GM19468 (cell line): Measurements from ENCODE around the gene ADGRB3.
"Not testable (repeated sequence)": the region's sequence is repeated elsewhere in the genome, so short reads cannot be mapped to it uniquely, and the experiment has no call there.

Experiments used
- ATAC-seq: cut with Tn5 transposase; IDR thresholded peaks from one replicate; pipeline ENCODE4 v1.9.1; 2021; ENCODE audit warnings: mild to moderate bottlenecking, moderate library complexity, moderate number of reproducible peaks; ENCODE audit not compliant: unreplicated experiment; ENCODE audit errors: extremely low read depth

ADGRB3 gene

DNA sequence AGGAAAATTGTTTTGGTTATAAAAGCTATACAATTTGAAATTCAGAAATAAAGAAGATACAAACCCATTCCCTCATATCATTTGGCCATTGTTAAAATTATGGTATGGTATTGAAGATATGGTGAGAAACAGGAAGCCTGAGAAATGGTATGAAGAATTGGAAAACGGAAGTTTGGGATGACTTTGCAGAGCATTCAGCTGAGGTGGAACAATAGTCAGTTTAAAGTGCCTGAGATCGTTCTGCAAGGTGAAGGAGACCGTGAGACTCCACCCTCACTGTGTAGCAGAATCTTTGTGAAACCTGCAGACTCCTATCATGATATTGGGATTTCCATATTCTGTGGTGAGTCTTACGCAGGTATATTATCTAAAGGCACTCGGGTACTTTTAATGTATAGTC, 97.3 kb downstream of the ADGRB3 start:
- ATAC-seq: no peak

DNA sequence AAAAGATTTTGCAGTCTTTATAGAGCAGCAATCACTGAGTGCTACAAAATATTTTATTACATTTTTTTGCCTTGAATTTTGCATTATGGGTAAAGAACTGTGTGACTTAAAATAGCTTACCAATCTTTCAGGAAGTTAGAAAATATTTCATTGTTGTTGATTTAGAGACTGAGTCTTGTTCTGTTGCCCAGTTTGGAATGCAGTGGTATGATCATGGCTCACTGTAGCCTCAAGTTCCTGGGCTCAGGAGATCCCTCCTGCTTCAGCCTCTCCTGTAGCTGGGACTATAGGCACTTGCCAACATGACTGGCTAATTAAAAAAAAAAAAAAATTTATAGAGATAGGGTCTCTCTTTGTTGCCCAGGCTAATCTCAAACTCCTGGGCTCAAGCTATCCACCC, 100.8 kb downstream of the ADGRB3 start:
- no peak for ATAC-seq

DNA sequence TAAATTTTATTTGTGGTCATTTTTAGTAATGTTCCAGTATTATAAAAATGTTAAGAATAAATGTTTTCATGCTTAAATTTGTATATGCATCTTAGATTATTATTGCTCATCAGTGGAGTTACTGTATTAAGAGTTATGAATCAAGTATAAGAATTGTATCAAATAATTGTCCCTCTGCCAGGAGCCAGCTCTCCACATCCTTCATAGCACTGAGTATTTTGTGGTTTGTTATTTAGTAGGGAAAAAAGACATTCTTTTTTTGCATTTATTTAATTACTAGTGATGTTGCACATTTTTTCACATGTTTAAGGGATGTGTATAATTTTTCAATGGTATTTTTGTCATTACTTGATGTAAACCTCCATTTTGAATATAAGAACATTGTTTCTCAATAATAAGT, 102.0 kb downstream of the ADGRB3 start:
- ATAC-seq: no peak

DNA sequence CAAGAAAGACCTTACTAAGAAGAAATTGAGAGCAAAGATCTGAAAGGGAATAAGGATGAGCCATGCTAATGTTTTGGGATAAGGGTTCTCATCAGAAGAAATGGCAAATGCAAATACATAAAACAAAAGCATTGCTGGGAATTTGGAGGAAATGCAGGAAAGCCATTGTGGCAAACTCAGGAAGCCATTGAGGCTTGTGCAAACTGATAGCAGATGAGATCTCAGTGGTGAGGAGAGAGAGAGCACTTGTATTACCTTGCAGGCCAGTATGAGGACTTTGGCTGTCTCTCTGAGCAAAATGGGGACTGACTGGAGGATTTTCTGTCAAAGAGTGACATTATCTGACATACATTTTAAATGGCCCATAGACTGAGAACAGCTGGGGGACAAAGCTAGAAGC, 103.0 kb downstream of the ADGRB3 start:
- ATAC-seq: no peak

DNA sequence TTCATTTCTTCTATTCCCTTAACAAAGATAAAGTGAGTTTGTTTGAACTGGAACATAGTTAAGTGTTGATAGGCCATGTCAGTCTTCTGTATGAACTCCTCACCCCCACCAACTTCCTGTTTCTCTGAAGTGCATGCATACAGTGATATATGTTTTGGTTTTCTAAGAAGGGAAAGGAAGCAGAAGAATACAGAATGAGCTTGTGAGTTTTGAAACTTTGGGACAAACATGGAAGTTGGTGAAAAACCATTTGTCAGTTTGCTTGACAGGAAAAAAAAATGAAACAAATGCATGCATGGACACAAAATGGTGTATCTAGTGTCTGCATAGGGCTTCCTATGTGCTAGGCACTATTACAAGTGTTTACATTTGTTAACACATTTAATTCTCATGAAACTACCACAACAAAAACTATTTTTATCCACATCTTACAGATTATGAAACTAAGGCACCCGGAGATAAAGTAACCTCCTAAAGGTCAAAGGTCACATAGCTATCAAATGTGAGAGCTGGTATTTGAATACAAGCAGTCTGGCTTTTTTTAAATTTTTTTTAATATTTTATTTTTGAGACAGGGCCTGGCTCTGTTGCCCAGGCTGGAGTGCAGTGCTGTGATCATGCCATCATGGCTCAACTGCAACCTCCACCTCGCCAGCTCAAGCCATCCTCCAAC, 105.9 kb downstream of the ADGRB3 start:
- ATAC-seq: no peak

DNA sequence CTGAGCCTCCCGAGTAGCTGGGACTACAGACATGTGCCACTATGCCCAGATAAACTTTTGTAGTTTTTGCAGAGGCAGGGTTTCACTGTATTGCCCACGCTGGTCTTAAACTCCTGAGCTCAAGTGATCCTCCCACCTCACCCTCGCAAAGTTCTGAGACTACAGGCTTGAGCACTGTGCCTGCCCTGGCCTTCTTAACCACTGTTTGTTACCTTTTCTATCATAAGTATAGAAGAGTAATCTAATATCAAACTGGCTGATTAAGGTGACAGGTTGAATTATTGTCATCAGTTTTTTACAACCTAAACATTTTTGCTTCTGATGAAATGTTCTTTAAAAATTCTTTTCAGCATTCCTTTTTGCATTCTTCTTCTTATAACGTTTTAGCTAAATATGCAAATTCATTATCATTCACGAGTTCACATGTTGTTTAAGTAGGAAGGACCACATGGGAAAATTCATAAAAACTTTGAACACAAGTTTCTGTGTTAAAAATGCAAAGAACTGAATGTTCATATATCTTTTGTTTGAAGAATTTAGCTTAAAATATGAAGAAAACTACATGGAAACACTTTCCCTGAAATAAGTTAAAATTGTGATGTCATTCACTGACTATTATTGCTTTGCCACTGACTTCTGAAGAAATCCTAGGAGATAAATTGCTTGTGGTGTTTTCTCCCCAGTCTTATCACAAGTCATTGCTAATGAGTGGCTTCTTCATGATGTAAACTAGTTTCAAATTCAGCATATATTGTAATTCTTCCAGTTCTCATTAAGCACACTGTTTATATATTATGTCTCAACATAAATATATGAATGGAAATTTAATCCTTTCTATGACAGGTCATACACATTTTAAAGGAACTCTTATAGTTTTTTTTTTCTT, 106.7 kb downstream of the ADGRB3 start:
- ATAC-seq: no peak

DNA sequence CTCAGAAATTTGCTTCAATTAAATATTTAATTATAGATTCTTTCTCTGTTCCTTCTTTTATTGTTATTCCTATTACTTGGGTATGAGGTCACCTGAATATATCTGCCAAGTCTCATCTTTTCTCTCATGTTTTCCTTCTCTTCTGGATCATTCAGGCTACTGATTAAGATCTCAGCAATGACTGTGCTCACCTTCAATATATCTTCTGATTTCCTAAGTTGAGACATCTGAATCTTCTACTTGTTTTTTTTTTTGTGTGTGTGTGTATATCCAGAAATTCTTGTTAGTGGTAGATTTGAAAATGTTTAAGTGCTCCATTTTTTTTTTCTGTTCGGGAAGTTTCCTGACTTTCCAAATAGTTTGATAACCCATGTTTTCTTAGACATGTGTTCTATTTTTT, 108.0 kb downstream of the ADGRB3 start:
- ATAC-seq: no peak

DNA sequence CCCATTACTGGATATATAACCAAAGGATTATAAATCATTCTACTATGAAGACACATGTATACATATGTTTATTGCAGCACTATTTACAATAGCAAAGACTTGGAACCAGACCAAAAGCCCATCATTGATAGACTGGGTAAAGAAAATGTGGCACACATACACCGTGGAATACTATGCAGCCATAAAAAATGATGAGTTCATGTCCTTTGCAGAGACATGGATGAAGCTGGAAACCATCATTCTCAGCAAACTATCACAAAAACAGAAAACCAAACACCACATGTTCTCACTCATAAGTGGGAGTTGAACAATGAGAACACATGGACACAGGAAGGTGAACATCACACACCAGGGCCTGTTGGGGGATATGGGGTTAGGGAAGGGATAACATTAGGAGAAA, 109.3 kb downstream of the ADGRB3 start:
- not testable (repeated sequence) for ATAC-seq

DNA sequence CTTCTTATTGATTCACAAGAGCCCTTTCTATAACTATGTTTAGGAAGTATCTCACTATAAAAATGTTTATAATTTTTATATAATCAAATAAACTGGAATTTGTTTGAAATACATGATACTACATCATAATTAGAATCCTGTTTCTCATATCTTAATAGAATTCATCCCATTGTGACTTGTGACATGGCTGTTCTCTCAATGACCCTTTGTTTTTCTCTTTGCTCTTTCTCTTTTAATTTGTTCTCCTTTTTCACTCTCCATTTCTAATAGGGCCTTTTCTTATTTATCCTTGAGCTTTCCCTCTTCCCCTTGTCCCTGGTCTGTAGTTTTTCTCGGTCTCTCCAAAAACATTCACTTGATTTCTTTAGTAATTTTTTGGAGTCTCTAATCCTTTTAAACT, 111.3 kb downstream of the ADGRB3 start:
- ATAC-seq: no peak

DNA sequence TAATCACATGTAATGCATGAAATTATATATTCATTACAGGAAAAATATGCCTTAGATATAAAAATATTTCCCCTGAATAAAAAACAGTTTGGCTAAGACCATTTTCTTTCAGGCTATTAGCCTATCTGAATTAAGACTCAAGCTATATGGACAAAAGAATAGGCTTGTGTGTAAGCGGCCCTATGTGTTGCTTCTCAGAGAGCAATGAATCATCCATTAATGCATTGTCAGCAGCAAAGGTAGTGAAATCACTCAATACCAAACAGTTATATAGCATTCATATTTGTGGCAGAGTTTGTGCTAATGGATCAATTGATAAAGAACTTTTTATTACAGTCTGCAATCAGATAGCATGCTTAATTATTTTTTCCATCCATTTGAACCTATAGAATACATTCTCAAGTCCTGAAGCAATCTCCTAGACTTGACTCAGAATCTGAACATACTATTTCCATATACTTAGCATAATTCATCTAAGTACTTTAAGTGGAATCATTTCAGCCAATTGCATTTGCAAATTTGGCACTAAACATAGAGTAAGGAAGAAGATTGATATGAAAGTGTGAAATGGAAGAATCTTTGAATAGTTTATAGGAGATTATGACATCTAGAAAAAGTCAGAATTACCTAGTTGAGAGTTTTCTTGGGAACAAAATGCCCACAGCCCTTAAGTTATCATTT, 112.2 kb downstream of the ADGRB3 start:
- ATAC-seq: no peak

DNA sequence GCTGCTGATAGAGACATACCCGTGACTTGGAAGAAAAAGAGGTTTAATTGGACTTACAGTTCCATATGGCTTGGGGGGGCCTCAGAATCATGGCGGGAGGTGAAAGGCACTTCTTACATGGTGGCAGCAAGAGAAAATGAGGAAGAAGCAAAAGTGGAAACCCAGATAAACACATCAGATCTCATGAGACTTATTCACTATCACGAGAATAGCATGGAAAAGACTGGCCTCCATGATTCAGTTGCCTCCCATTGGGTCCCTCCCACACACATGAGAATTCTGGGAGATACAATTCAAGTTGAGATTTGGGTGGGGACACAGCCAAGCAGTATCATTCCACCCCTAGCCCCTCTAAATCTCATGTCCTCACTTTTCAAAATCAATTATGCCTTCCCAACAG, 112.8 kb downstream of the ADGRB3 start:
- not testable (repeated sequence) for ATAC-seq

DNA sequence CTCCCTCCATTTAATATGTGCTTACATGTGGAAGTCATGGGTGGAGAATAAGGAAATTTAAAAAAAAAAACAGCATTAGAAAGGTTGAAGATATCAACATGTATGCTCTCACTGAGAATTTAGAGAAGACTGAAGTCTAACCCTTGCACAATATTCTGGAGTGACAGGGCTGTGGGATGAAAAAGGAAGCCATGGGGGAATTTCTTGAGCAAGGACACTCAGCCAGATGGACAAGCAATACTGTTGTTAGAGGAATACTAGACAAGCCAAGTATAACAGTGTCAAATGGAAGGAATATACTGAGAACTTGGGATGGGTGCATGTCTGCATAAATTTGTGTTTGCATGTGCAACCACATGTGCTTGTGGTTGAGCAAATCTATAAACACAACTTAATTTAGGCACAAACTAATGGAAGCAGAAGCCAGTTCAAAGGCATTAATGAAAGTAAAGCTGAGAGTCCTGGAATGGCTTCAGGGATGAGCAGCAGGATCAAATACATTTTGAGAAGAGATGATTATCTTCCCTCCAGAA, 119.7 kb downstream of the ADGRB3 start:
- no peak for ATAC-seq

DNA sequence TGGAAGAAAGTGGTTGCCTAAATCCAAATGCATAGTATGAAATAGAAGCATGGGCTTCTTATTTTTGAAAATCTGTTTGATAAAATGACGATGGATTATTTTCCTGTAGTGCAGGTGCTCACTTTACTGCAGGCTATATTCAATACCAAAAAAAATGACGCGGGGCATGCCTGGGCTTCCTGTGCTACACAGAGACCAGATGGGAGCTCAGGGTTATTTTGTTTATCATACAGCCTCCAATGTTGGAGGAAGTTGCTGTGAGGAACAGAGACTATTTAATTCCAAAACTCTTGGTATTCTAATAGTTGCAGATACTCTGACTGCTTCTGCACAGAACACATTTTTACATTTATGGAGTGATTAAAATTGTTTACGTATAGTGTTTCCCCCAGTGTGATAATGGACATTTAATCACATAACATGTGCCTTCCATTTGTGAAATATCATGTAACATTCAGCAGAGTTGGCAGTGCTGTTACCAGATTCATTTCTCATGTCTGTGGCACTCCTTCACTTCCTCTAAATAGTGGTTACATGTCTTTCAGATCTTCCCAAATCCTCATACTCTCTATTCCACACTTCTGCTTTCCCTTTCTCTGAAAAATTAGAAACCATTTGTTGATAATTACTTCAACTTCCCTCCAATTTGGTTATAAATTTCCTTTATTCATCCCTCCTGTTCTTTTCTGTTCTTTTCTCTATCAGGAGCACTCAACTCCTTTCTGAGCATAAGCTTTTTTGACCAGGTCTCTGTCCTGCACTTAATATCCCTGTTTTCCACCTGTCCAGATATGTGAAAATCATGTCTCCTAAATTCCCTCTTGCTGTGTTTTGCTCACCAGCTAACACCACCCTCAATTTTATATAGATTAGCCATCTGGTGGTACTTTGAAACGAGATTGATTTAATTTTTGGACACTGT, 121.6 kb downstream of the ADGRB3 start:
- no peak for ATAC-seq

DNA sequence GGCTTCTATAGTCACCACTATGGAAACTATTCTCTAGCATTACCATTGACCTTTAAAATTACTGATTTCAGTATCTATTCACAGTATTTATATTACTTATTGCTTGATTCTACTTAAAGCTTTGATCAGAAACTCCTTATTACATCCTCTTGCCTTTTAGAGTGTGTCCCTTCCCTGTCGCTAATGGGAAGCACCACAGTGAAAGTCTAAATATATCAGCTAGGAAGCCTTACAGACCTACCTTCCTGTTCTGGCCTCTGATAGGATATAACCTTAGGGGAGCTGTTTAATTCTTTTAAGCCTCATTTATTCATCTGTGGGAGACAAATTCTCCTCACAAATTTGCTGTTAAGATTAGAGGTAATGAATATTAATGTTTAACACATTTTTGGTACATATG, 122.7 kb downstream of the ADGRB3 start:
- no peak for ATAC-seq

DNA sequence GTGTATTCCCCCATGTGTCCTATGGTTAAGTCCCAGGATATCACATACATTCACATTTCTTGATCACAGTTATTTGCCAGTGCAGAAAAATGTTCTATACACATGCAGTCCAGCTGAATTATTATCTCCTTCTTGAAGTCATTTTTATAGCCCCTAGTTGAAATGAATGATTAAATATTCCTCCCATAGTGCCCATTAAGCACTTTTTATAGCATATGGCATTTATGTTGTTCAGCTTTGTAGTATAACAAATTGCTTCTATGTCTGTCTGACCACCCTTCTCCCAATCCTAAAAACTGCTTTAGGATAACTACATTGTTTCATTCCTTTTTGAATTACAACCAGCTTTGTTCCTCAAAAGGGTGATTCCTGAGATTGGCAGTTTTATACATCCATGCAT, 123.5 kb downstream of the ADGRB3 start:
- no peak for ATAC-seq

DNA sequence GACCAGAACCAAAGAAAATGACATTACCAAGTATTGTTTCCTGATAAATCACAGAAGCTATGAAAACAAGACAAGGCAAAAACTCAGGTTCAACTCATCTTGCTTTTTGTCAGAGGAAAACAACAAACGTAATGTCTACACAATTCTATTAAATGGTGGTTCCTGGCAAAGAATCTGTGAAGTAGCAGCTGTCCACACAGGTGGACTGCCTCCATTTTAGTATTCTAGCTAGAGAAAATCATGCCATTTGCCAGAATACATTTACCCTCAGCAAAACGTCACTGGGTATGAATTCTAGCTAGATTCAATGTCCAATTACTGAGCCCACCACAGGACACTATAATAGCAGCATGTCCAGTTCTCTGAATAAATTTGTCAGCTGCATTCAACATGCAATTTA, 125.4 kb downstream of the ADGRB3 start:
- no peak for ATAC-seq

DNA sequence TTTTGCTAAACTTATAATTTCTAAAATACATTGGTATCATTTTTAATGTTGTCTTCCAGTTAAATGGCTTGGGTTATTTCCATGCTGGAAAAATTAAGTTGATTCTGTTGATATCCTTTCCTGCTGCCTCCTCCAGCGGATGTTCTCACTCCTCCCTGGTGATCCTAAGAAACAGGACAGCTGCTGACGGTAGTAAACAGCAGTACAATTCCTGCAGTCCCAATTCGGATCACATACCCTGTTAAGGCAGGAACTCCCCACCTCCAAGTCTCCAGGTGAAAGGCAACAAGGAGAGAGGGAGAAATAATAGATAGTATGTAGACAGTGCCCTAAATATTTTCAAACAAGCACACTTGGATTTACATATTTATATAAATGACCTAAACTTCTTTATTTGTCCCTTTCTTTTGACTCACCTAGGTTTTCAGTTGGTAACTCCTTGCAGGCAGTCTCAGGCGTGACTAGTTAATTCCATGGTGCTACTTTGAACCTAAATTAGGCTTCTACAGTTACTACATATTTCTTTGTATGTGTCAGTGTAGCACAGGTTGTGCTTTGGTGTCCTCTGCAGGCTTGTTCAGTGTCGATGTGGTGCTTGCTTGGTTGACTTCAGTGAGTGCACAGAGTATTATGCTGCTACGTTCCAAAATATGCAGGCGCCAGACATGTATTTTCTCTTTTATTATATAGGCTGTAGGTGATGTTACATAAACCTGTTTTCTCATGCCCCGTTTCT, 126.0 kb downstream of the ADGRB3 start:
- no peak for ATAC-seq

DNA sequence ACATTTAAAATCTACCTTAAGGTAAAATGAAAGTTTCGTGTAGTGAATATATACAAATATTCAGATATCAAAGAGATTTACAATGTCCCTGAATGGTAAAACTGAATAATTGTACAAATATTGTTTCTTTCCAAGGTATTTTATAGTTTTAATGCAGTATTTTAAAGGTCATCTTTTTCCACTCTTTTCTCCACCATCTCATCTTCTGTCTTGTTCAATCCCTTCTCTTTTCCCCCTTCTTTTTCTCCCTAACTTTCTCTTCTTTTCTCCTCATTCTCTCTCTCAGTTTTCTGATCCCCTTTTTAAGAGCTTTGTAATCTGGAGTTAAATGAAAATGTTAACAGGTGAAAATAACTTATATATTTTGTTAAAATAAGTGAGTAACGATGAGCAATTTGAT, 126.9 kb downstream of the ADGRB3 start:
- ATAC-seq: no peak

DNA sequence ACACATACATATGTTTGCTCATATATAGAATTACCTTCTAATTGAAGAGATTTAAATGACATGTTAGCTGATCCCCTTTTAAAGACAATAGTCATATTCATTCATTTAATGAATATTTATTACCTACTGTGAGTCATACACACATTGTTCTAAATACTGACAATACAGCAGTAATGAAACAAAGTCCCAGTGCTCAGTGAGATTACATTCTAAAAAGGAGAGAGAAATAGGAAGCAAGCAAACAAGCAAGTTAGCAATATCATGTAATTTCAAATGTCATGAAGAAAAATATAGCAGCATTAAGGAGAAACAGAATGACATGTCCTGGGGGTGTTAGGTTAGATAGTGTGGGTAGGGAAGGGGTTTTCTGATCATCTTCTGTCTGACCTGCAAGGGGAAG, 136.3 kb downstream of the ADGRB3 start:
- ATAC-seq: no peak
